Tibial nerve (tissue), 4 donors: Measurements from ENCODE around the gene GABBR2. TPM values are rescaled to one million over a fixed set of nuclear protein-coding genes. Genes with fewer than 3 reads are reported as not detected.

ENCODE experiments used
- DNase-seq, 2 donors: peaks; one replicate each; pipeline ENCODE4 v3.0.0-alpha.2; 2019; ENCODE audit warnings: low spot score in 2 of 2
- H3K27ac ChIP-seq, 4 donors: fragments of 200-600 bp; sonication (generic) in 3 of 4; one replicate each; pipeline ENCODE4 v1.5.1; 2017 to 2019; ENCODE audit warnings: mild to moderate bottlenecking in 1 of 4
- H3K27me3 ChIP-seq, 2 donors: fragments of 200-600 bp; sonication (generic) in 1 of 2; one replicate each; pipeline versions ENCODE4 v1.5.1 to v1.6.0; 2017 to 2019
- H3K36me3 ChIP-seq, 3 donors: fragments of 200-600 bp; sonication (generic); one replicate each; pipeline ENCODE4 v1.5.1; 2018 to 2019
- H3K4me1 ChIP-seq, 4 donors: fragments of 200-600 bp; sonication (generic) in 3 of 4; one replicate each; pipeline ENCODE4 v1.5.1; 2017 to 2019
- H3K4me3 ChIP-seq, 4 donors: fragments of 200-600 bp; sonication (generic) in 3 of 4; one replicate each; pipeline ENCODE4 v1.5.1; 2017 to 2019; ENCODE audit warnings: mild to moderate bottlenecking in 1 of 4, moderate library complexity in 1 of 4
- H3K9me3 ChIP-seq, 4 donors: fragments of 200-600 bp; sonication (generic) in 3 of 4; one replicate each; pipeline ENCODE4 v1.5.1; 2017 to 2019
- EP300 ChIP-seq, 2 donors: sonication (generic); formaldehyde crosslinking; IDR thresholded peaks; one replicate each; pipeline ENCODE4 v1.6.1; 2017; ENCODE audit warnings: antibody characterized with exemption in 2 of 2, mild to moderate bottlenecking in 1 of 2
- POLR2A ChIP-seq, 2 donors: fragments of 450-650 bp; IDR thresholded peaks; one replicate each; pipeline ENCODE4 v1.6.1; 2017; ENCODE audit warnings: antibody characterized with exemption in 2 of 2, mild to moderate bottlenecking in 2 of 2, moderate library complexity in 2 of 2
- WGBS, 2 donors: methylation state at CpG; one replicate each; pipeline ENCODE4 v1.1.5; 2018; 5-methylcytosine and 5-hydroxymethylcytosine counted together
- total RNA-seq, 4 donors: library from RNA; depleted of rRNA; stranded (reverse); fragments of >200 nt; gene quantifications; one replicate each; pipeline ENCODE4 v1.1.0, GENCODE V29; 2016
- TF ChIP-seq, protein P1 (sequence below), 5 experiments: fragments of 200-600 bp in 3 of 5; fragments of 450-650 bp in 2 of 5; sonication (generic) in 3 of 5; IDR thresholded peaks; one replicate each; pipeline ENCODE4 v1.5.1; 2016 to 2019; ENCODE audit warnings: antibody characterized with exemption in 5 of 5, mild to moderate bottlenecking in 3 of 5, moderate library complexity in 2 of 5

GABBR2 gene
- total RNA-seq, 4 donors from 2014 or later = 0.20 to 0.22 TPM; not detected in 2

GRCh38 chr9:98457726-98458370 is 250.9 kb downstream of the GABBR2 start:
- 58 to 63% methylated on average over 9 of the region's 9 CpGs for WGBS, 2 donors
- TF ChIP-seq POLR2A (IDR thresholded peaks at IDR 0.05) (no peak), EP300 (IDR thresholded peaks at IDR 0.05) (no peak)
- TF ChIP-seq, protein P1, sequence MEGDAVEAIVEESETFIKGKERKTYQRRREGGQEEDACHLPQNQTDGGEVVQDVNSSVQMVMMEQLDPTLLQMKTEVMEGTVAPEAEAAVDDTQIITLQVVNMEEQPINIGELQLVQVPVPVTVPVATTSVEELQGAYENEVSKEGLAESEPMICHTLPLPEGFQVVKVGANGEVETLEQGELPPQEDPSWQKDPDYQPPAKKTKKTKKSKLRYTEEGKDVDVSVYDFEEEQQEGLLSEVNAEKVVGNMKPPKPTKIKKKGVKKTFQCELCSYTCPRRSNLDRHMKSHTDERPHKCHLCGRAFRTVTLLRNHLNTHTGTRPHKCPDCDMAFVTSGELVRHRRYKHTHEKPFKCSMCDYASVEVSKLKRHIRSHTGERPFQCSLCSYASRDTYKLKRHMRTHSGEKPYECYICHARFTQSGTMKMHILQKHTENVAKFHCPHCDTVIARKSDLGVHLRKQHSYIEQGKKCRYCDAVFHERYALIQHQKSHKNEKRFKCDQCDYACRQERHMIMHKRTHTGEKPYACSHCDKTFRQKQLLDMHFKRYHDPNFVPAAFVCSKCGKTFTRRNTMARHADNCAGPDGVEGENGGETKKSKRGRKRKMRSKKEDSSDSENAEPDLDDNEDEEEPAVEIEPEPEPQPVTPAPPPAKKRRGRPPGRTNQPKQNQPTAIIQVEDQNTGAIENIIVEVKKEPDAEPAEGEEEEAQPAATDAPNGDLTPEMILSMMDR (IDR thresholded peaks at IDR 0.05) = no peak
- no peak overlapping the region for H3K4me3 ChIP-seq

DNA sequence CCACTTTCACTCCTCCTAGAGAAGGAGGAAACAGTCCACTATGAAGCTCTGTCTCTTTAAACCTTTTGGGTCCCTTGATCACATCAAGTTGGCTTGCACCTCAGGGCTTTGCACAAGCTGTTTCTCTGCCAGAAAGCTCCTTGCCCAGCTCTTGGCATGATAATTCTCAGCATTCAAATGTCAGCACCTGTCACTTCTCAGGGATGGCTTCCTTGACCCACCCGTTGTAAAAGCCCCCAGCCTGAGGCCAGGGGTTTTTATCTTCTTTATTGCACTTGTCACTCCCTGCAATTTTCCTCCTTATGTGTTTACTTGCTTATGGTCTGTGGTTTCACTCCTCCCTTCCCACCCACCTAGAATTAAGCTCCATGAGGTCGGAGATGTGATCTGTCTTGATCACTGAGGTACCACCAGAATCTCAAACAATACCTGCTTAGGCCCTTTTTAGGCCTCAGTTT is 252.6 kb downstream of the GABBR2 start:
- 42 to 46% methylated on average over 2 of the region's 2 CpGs for WGBS, 2 donors
- TF ChIP-seq, protein P1 (IDR thresholded peaks at IDR 0.05) = no peak
- no peak for TF ChIP-seq EP300 (IDR thresholded peaks at IDR 0.05)
- DNase-seq = no peak
- Histone ChIP-seq H3K4me1 (peaks cover 0 to 15% (median 0%) of the 10 kb centered on the region in 4 donors), H3K9me3 (peaks cover 0 to 21% (median 6%) of the 10 kb centered on the region in 4 donors), H3K27me3 (no peaks in the 10 kb centered on the region), H3K27ac (no peak overlapping the region), H3K4me3 (no peak overlapping the region), H3K36me3 (no peaks in the 10 kb centered on the region)

More at GRCh38 chr9:98457726-98458370, 250.9 kb downstream of the GABBR2 start:
- Histone ChIP-seq H3K9me3 (peaks cover 0 to 37% (median 12%) of the 10 kb centered on the region in 4 donors), H3K27me3 (no peaks in the 10 kb centered on the region), H3K27ac (no peak overlapping the region), H3K4me1 (peaks cover 0 to 15% (median 0%) of the 10 kb centered on the region in 4 donors), H3K36me3 (no peaks in the 10 kb centered on the region)
- no peak for DNase-seq

DNA sequence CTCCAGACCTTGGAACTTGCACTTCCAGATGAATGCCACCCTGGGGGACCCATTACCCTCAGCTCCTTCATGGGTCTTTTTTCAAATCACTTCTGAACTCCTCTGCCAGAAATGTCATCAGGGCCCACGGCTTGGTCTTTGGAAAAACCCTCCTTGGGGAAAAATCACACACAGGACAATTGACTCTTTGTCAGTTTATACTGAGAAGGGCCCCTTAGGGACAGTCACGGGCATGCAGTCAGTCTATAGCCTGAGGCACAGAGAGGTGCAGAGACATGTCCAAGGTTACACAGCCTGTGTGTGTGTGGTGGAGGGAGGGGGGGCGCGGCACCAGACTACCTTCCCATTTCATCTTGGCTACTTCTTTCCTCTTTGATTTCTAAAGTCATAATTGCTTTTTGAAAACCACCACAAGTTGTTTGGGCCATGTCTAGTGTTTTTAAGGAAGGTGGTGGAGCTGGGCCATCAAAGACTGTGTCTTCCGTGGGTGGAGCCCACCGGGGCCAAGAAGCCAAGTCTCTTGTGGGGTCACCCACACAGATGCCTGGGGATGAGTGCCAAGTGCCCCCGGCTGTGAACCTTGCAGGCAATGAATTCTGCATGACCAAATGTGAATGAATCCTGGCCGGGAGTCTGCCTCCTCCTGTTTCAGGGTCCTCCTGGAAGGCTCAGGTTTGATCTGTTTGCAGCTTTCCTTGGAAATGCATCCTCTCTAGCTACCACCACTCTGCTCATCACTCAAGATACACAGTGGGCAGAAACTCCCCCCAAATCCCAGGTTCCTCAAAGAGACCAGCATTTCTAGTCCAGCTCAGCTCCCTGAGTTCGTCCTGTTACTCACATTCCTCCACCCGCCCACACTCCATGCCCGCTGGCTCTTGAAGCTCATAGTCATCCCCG is 253.2 kb downstream of the GABBR2 start:
- H3K4me3 ChIP-seq = no peak overlapping the region
- 29 to 30% methylated on average over 12 of the region's 12 CpGs for WGBS, 2 donors

DNA sequence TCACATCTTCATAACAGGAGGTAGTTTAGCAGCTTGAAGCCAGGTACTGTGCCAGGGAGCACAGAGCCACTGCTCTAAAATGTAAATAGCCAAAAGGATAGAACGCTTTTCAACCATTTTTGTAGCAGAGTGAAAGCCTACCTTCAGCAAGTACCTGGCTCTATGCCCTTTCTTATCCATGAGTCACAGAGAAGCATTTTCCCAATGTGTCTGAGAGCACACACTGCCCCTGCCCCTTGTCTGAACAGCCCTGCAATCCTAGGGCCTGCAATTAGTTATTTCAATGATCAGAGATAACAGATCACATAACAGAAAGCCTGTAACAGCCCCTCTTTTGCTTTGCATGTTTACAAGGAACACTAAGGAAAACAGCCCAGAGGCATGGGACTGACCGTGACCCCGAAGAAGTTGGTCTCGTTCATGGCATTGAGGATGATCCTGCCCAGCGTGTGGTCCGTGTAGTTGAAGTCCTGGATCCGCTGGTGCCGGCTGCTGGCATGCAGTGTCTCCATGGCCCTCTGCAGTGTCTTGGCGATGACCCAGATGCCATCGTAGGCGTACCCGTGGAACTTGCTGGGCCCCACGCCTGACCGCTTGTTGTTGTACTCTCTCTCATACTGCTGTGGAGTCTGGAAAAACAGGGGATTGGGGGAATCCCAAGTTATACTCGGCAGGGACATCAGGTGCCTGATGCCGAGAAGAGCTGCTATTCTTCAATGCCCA is 255.0 kb downstream of the GABBR2 start:
- no peaks in the 10 kb centered on the region for H3K27me3 ChIP-seq
- TF ChIP-seq EP300 (IDR thresholded peaks at IDR 0.05) = no peak
- no peak for TF ChIP-seq POLR2A (IDR thresholded peaks at IDR 0.05)
- TF ChIP-seq, protein P1 (IDR thresholded peaks at IDR 0.05) = no peak
- H3K4me1 ChIP-seq = peaks cover 0 to 15% (median 0%) of the 10 kb centered on the region in 4 donors
- H3K4me3 ChIP-seq = no peak overlapping the region
- H3K27ac ChIP-seq = no peak overlapping the region
- no peaks in the 10 kb centered on the region for H3K9me3 ChIP-seq
- no peaks in the 10 kb centered on the region for H3K36me3 ChIP-seq
- no peak for DNase-seq
- 63 to 73% methylated on average over 16 of the region's 16 CpGs for WGBS, 2 donors

More for the DNA sequence above, 253.2 kb downstream of the GABBR2 start:
- H3K9me3 ChIP-seq = peaks cover 0 to 14% (median 3%) of the 10 kb centered on the region in 4 donors
- DNase-seq = no peak
- TF ChIP-seq, protein P1 (IDR thresholded peaks at IDR 0.05) = no peak
- TF ChIP-seq EP300 (IDR thresholded peaks at IDR 0.05) (no peak), POLR2A (IDR thresholded peaks at IDR 0.05) (no peak)
- H3K27me3 ChIP-seq = no peaks in the 10 kb centered on the region
- no peak overlapping the region for H3K27ac ChIP-seq
- H3K4me1 ChIP-seq = peaks cover 0 to 15% (median 0%) of the 10 kb centered on the region in 4 donors
- no peaks in the 10 kb centered on the region for H3K36me3 ChIP-seq
